Lower lobe of right lung (tissue), 2 donors: ENCODE data around the gene PRR29. TPM values are rescaled to one million over a fixed set of nuclear protein-coding genes. Genes with fewer than 3 reads are reported as not detected.
"Not testable (repeated sequence)": the region's sequence is repeated elsewhere in the genome, so short reads cannot be mapped to it uniquely, and the experiment has no call there.

Source experiments
- ATAC-seq, 2 donors: fragments of 200-7000 bp; cut with Tn5 transposase; one replicate each; pipeline ENCODE4 v1.9.1; 2020 to 2022; ENCODE audit warnings: mild to moderate bottlenecking in 2 of 2, moderate library complexity in 2 of 2
- DNase-seq: peaks from one replicate; pipeline ENCODE4 v3.0.0-alpha.2; 2020
- H3K27ac ChIP-seq: fragments of 200-600 bp; one replicate; pipeline ENCODE4 v1.8.0; 2022
- H3K27me3 ChIP-seq: fragments of 200-600 bp; one replicate; pipeline ENCODE4 v1.8.0; 2022; ENCODE audit warnings: low read depth
- H3K36me3 ChIP-seq: fragments of 200-600 bp; one replicate; pipeline ENCODE4 v1.8.0; 2022; ENCODE audit warnings: mild to moderate bottlenecking
- H3K4me1 ChIP-seq: fragments of 200-600 bp; one replicate; pipeline ENCODE4 v1.8.0; 2022
- H3K4me3 ChIP-seq: fragments of 200-600 bp; one replicate; pipeline ENCODE4 v1.8.0; 2022; ENCODE audit warnings: mild to moderate bottlenecking
- H3K9me3 ChIP-seq: fragments of 200-600 bp; one replicate; pipeline ENCODE4 v1.8.0; 2022
- intact Hi-C: fragments of 100-400 bp; cut with DNase I; formaldehyde crosslinking; loops from one replicate; pipeline ENCODE4 v1.11.0; 2022
- total RNA-seq: library from RNA; stranded (reverse); fragmentation: NEBNext Ultra II Directional; extraction: Animal tissue kit (Norgen Biotek cat#: 25700); gene quantifications from one replicate; pipeline ENCODE4 v1.2.1, GENCODE V29; 2021
- TF ChIP-seq, protein P1 (sequence below): fragments of 200-600 bp; IDR thresholded peaks from one replicate; pipeline ENCODE4 v1.8.0; 2022; ENCODE audit warnings: antibody characterized with exemption, mild to moderate bottlenecking
- donor health status: DM: no; HTN: yes; CAD: no; lungs with severe emphysema.

The PRR29 gene
- total RNA-seq, 1 donor from 2014 or later, result 11.3 TPM

DNA sequence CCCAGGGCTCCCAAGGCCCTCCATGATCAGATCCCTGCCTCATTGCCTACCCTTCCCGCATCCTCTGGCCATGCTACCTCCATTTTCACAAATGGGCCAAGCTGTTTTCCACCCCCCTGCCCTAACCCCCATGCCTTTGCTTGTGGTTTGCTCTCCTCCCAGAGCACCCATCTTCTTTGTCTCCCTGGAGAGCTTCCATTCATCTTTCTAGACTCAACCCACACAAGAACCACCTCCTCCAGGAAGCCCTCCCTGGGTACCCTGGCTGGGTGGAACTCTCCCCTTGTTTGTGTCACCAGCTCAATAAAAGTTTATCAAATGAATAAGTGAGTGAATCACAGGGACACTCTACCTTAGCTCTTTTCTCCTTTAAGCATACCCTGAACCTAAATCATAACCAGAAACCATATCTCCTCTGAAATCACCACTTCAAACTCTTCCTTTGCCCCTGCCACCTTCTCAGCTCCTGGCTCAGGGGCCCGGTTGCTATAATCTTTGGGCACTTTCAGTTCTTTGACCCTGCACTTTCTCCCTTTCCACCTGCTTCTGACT, 22.5 kb upstream of the PRR29 start:
- Histone ChIP-seq H3K4me1 (peaks cover 9% of the 10 kb centered on the region), H3K4me3 (no peak overlapping the region), H3K27ac (no peak overlapping the region), H3K36me3 (no peaks in the 10 kb centered on the region), H3K9me3 (no peaks in the 10 kb centered on the region), H3K27me3 (no peaks in the 10 kb centered on the region)
- intact Hi-C loops, result no loop called here
- no peak for DNase-seq
- TF ChIP-seq, protein P1, sequence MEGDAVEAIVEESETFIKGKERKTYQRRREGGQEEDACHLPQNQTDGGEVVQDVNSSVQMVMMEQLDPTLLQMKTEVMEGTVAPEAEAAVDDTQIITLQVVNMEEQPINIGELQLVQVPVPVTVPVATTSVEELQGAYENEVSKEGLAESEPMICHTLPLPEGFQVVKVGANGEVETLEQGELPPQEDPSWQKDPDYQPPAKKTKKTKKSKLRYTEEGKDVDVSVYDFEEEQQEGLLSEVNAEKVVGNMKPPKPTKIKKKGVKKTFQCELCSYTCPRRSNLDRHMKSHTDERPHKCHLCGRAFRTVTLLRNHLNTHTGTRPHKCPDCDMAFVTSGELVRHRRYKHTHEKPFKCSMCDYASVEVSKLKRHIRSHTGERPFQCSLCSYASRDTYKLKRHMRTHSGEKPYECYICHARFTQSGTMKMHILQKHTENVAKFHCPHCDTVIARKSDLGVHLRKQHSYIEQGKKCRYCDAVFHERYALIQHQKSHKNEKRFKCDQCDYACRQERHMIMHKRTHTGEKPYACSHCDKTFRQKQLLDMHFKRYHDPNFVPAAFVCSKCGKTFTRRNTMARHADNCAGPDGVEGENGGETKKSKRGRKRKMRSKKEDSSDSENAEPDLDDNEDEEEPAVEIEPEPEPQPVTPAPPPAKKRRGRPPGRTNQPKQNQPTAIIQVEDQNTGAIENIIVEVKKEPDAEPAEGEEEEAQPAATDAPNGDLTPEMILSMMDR, result no peak
- no peak for ATAC-seq

DNA sequence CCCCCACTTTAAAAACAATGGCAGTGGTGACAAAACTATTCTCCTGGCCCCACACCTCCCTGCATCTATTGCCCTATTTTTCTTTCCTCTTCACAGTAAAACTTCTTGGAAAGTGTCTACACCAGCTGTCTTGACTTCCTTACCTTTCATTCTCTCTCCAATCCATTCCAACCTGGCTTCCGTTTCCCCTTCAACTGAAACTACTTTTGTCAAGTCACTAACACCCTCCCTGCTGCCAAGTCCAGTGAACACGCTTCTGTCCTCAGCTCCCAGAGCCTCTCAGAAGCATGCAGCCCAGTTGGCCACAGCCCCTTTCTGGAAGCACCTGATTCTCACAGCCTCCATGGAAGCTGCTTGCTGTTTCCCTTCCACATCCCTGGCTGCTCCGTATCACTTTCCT, 21.4 kb upstream of the PRR29 start:
- Histone ChIP-seq H3K27me3 (no peaks in the 10 kb centered on the region), H3K4me3 (no peak overlapping the region), H3K4me1 (peaks cover 17% of the 10 kb centered on the region), H3K27ac (no peak overlapping the region), H3K9me3 (no peaks in the 10 kb centered on the region), H3K36me3 (no peaks in the 10 kb centered on the region)
- TF ChIP-seq, protein P1, result no peak
- DNase-seq, result no peak
- intact Hi-C loops, result no loop called here
- no peak for ATAC-seq

DNA sequence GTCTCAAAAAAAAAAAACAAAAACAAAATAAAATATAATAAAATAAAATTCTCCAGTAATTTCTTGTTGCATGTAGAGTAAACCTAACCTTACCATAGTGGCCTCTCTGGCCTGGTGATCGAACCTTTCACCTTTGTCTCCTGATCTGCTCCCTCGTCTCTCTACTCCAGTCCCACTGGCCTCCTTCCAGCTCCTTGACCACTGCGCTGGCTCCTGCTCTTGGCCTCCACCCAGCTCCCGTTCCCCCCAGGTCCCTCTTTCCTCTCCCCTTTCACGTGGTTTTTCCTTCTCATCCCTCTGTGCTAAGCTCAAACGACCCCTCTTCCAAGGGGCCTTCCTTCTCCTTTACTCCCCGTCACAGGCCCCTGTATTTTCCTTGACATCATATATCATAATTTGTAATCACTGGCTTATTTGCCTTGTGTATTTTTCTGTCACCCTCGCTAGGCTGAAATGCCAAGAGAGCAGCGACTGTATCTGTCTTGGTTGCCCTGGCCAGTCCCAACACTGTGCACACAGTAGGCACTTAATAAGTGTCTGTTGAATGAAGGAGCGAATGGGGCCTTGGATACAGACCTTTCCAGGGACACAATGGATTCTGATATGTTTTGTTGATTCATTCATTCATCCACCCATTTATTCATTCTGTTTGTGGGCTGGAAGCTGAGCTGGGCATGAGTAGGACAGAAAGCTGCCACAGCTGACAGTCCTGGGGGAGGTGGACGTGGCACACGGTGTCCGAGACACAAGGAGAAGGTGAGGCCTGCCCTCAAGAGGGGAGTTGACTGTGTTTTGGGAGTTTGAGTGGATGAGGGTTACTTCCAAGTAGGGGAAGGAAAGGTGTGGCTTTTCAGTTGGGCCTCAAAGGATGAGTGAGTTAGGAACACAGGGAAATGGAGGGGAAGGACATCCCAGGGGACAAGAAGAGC, 19.6 kb upstream of the PRR29 start:
- intact Hi-C loops, result no loop called here
- Histone ChIP-seq H3K27ac (no peak overlapping the region), H3K9me3 (no peaks in the 10 kb centered on the region), H3K4me1 (peaks cover 27% of the 10 kb centered on the region), H3K36me3 (no peaks in the 10 kb centered on the region), H3K4me3 (no peak overlapping the region), H3K27me3 (no peaks in the 10 kb centered on the region)
- ATAC-seq (no peak), DNase-seq (no peak)
- TF ChIP-seq, protein P1, result no peak

DNA sequence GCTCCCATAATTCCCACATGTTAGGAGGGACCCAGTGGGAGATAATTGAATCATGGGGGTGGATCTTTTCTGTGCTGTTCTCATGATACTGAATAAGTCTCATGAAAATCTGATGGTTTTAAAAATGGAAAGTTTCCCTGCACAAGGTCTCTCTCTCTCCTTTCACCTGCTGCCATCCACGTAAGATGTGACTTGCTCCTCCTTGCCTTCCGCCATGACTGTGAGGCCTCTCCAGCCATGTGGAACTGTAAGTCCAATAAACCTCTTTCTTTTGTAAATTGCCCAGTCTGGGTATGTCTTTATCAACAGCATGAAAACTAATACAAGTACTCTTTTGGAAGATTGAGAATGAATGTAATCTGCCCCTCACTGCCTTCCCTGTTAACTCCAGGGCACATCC, 15.5 kb upstream of the PRR29 start:
- H3K4me3 ChIP-seq, H3K9me3 ChIP-seq, H3K27me3 ChIP-seq, DNase-seq, ATAC-seq, H3K36me3 ChIP-seq, intact Hi-C loops: not testable (repeated sequence)
- H3K27ac ChIP-seq, result peak overlapping the region; percentile 11
- H3K4me1 ChIP-seq, result peaks cover 61% of the 10 kb centered on the region

DNA sequence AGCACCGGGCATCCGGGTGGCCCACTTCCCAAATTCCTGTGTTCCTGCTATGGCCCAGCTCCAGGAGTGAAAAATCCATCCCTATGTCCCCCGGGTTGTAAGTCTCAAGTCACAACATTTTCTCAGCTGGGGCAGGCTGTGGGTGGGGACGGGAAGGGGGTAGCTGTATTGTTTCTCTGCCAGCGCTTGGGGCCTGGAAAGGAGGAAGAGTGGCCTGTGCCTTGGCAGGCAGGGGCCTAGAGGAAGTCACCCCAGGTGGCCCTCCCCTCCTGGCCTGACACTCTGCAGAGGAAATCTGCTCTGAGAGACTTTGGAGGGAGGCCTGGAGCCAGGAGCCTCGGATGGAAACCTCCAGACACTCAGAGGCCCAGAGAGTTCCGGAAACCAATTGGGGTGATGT, 14.8 kb upstream of the PRR29 start:
- no peak for DNase-seq
- TF ChIP-seq, protein P1, result no peak
- peak overlapping the region; percentile 73 for H3K27ac ChIP-seq
- no peaks in the 10 kb centered on the region for H3K27me3 ChIP-seq
- H3K4me3 ChIP-seq, result no peak overlapping the region
- H3K9me3 ChIP-seq, result no peaks in the 10 kb centered on the region
- intact Hi-C loops, result no loop called here
- no peak for ATAC-seq
- H3K4me1 ChIP-seq, result peaks cover 66% of the 10 kb centered on the region
- no peaks in the 10 kb centered on the region for H3K36me3 ChIP-seq

DNA sequence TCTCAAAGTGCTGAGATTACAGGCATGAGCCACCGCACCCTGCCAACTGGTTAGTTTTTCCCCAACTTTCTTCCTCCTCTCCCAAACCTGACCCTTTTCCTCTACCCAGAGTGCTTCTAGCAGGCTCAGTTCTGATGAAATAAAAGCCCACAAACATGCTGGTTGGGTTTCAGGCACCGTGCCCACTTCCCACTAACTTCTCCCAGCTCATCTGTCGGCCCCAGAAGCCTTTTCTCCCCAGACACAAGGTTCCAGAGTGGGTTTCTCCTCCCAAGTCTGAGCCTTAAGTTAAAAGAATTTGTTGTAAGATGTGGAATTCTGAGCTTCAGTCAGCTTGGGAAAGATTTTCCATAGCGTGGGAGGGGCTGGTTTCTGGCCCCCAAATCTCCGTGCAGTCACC, 13.9 kb upstream of the PRR29 start:
- Histone ChIP-seq H3K9me3 (no peaks in the 10 kb centered on the region), H3K27me3 (no peaks in the 10 kb centered on the region), H3K27ac (peak overlapping the region; percentile 73), H3K36me3 (no peaks in the 10 kb centered on the region), H3K4me3 (no peak overlapping the region), H3K4me1 (peaks cover 66% of the 10 kb centered on the region)
- ATAC-seq (no peak), DNase-seq (no peak)
- TF ChIP-seq, protein P1, result no peak
- intact Hi-C loops, result no loop called here
